HCT116 (cell line): ENCODE measurements around the gene PXN. TPM values are rescaled to one million over a fixed set of nuclear protein-coding genes. Genes with fewer than 3 reads are reported as not detected.

Source experiments
- ATAC-seq: fragments of 200-7000 bp; cut with Tn5 transposase; 2 replicates; pipeline ENCODE4 v1.9.1; 2020; ENCODE audit warnings: mild to moderate bottlenecking, moderate library complexity
- BruUV-seq: library from RNA; stranded (reverse); fragments of 400-500 nt; replicated peaks from 2 replicates; lab custom pipeline; 2021; lab: Mats Ljungman, UMichigan
- CTCF ChIA-PET: fragments of 300-600 bp; sonication (Branson Sonifier 250); formaldehyde crosslinking; loops from one replicate; lab custom pipeline; 2021; ENCODE audit warnings: antibody characterized with exemption; lab: Charles Lee
- POLR2A ChIA-PET: fragments of 300-600, 350-600 bp; sonication (Branson Sonifier 250); formaldehyde crosslinking; loops from one replicate; lab custom pipeline; 2021; ENCODE audit warnings: antibody characterized with exemption; lab: Charles Lee
- RAD21 ChIA-PET, 2 experiments: fragments of 300-600 bp; sonication (Branson Sonifier 250); formaldehyde crosslinking; loops; one replicate each; lab custom pipeline; 2023; ENCODE audit warnings: low total read pairs in 2 of 2; ENCODE audit not compliant: uncharacterized antibody in 2 of 2, unreplicated experiment in 2 of 2, low non-redundant PET in 1 of 2; lab: Charles Lee
- DNase-seq: peaks from one replicate; pipeline ENCODE4 v3.0.0-alpha.2; 2010; ENCODE audit warnings: low read depth, low spot score
- H2AFZ ChIP-seq: fragments of 200-600 bp; shearing (Covaris generic), sonication (generic); 2 replicates; pipeline ENCODE4 v1.6.1; 2017; ENCODE audit warnings: low read depth, mixed run types, mixed read lengths, antibody characterized with exemption, low read length; ENCODE audit not compliant: poor library complexity, severe bottlenecking
- H3K27ac ChIP-seq: 2 replicates; pipeline ENCODE4 v1.5.1; 2012; ENCODE audit warnings: low read depth, low read length
- H3K27me3 ChIP-seq: fragments of 200-600 bp; sonication (generic); 2 replicates; pipeline ENCODE4 v1.6.1; 2016; ENCODE audit warnings: mixed run types, low read length, mixed read lengths; ENCODE audit not compliant: insufficient read depth
- H3K36me3 ChIP-seq, 2 experiments: fragments of 200-500 bp in 1 of 2; fragments of 200-600 bp in 1 of 2; sonication (Bioruptor generic) in 1 of 2; sonication (generic) in 1 of 2; 2 replicates each; pipeline versions ENCODE4 v1.5.1 to v1.6.1; 2014 to 2016; ENCODE audit warnings: low read length in 2 of 2, inconsistent platforms in 1 of 2, mixed read lengths in 1 of 2, mixed run types in 1 of 2; ENCODE audit not compliant: insufficient read depth in 2 of 2, control insufficient read depth in 1 of 2
- H3K4me1 ChIP-seq, 2 experiments: fragments of 200-600 bp in 1 of 2; sonication (generic) in 1 of 2; 2 replicates each; pipeline versions ENCODE4 v1.5.1 to v1.6.1; 2012 to 2017; ENCODE audit warnings: low read length in 2 of 2, inconsistent platforms in 1 of 2, mild to moderate bottlenecking in 1 of 2, mixed read lengths in 1 of 2, mixed run types in 1 of 2, moderate library complexity in 1 of 2; ENCODE audit not compliant: insufficient read depth in 2 of 2, control insufficient read depth in 1 of 2
- H3K4me2 ChIP-seq: fragments of 200-600 bp; sonication (generic); 2 replicates; pipeline ENCODE4 v1.6.1; 2017; ENCODE audit warnings: mixed run types, low read length, mixed read lengths
- H3K4me3 ChIP-seq, 2 experiments: fragments of 200-600 bp in 1 of 2; sonication (generic) in 1 of 2; replicated peaks in 1 of 2; 2 replicates each; pipeline ENCODE4 v1.5.1; 2011 to 2016; ENCODE audit warnings: low read length in 2 of 2, control low read depth in 1 of 2, low read depth in 1 of 2, mild to moderate bottlenecking in 1 of 2, mixed read lengths in 1 of 2, mixed run types in 1 of 2
- H3K79me2 ChIP-seq: fragments of 200-600 bp; sonication (generic); 2 replicates; pipeline ENCODE4 v1.6.1; 2017; ENCODE audit warnings: mild to moderate bottlenecking, mixed run types, low read length, moderate library complexity, mixed read lengths; ENCODE audit not compliant: insufficient read depth
- H3K9ac ChIP-seq: fragments of 200-600 bp; sonication (generic); 2 replicates; pipeline ENCODE4 v1.6.1; 2016; ENCODE audit warnings: low read length, mixed read lengths
- H3K9me2 ChIP-seq: fragments of 200-600 bp; sonication (generic), shearing (Covaris generic); 2 replicates; pipeline ENCODE4 v1.6.1; 2017; ENCODE audit warnings: mixed run types, mild to moderate bottlenecking, moderate library complexity; ENCODE audit not compliant: insufficient read depth
- H3K9me3 ChIP-seq, 2 experiments: fragments of 200-500 bp in 1 of 2; fragments of 200-600 bp in 1 of 2; sonication (Bioruptor generic) in 1 of 2; sonication (generic) in 1 of 2; 2 replicates each; pipeline ENCODE4 v1.6.1; 2014 to 2017; ENCODE audit warnings: low read length in 2 of 2, mixed read lengths in 2 of 2, inconsistent platforms in 1 of 2, low read depth in 1 of 2, mild to moderate bottlenecking in 1 of 2, mixed run types in 1 of 2, moderate library complexity in 1 of 2; ENCODE audit not compliant: control insufficient read depth in 1 of 2, insufficient read depth in 1 of 2
- H4K20me1 ChIP-seq: fragments of 200-600 bp; sonication (generic), shearing (Covaris generic); 2 replicates; pipeline ENCODE4 v1.6.1; 2017; ENCODE audit warnings: mixed run types, mild to moderate bottlenecking, moderate library complexity; ENCODE audit not compliant: insufficient read depth
- ATF3 ChIP-seq: IDR thresholded peaks from 2 replicates; pipeline ENCODE4 v1.6.1; 2012
- CBX3 ChIP-seq: IDR thresholded peaks from 2 replicates; pipeline ENCODE4 v1.6.1; 2012; ENCODE audit warnings: low read depth
- ELF1 ChIP-seq: IDR thresholded peaks from 2 replicates; pipeline ENCODE4 v1.6.1; 2012; ENCODE audit warnings: low read depth, borderline replicate concordance
- FOSL1 ChIP-seq: IDR thresholded peaks from 2 replicates; pipeline ENCODE4 v1.6.1; 2012; ENCODE audit warnings: low read depth
- MAX ChIP-seq: IDR thresholded peaks from 2 replicates; pipeline ENCODE4 v1.6.1; 2012
- REST ChIP-seq: IDR thresholded peaks from 2 replicates; pipeline ENCODE4 v1.6.1; 2012; ENCODE audit warnings: low read depth
- SRF ChIP-seq: IDR thresholded peaks from 2 replicates; pipeline ENCODE4 v1.6.1; 2012; ENCODE audit warnings: low read depth
- YY1 ChIP-seq: IDR thresholded peaks from 2 replicates; pipeline ENCODE4 v1.6.1; 2011; ENCODE audit warnings: low read length, low read depth, moderate library complexity, mild to moderate bottlenecking; ENCODE audit not compliant: insufficient replicate concordance; ENCODE audit errors: extremely low read depth
- ZBTB33 ChIP-seq: IDR thresholded peaks from 2 replicates; pipeline ENCODE4 v1.6.1; 2011; ENCODE audit warnings: mild to moderate bottlenecking, low read length, moderate library complexity; ENCODE audit not compliant: insufficient replicate concordance; ENCODE audit errors: extremely low read depth
- ZFX ChIP-seq: fragments of 450-650 bp; IDR thresholded peaks from 2 replicates; pipeline ENCODE4 v1.6.1; 2017
- intact Hi-C: fragments of 100-400 bp; cut with micrococcal nuclease; formaldehyde crosslinking; loops from 2 replicates; pipeline ENCODE4 v1.10.0; 2022
- total RNA-seq: library from RNA; stranded (reverse); gene quantifications from one replicate; pipeline ENCODE4 v1.2.1, GENCODE V29; 2021; ENCODE audit not compliant: unreplicated experiment

PXN gene
- total RNA-seq, 1 experiment from 2014 or later, result 211 TPM

GRCh38 chr12:120266180-120266870, 795 bp upstream of the PXN start (continued):
- TF ChIP-seq REST (no peak), ZFX (no peak), CBX3 (no peak), FOSL1 (no peak), MAX (no peak), ELF1 (no peak), YY1 (no peak), ATF3 (no peak)

GRCh38 chr12:120264904-120265472, 542 bp downstream of the PXN start:
- no peaks in the 10 kb centered on the region for H3K9me2 ChIP-seq
- peak overlapping the region; percentile 66 to 85 for H3K4me3 ChIP-seq
- H3K4me1 ChIP-seq, result peaks cover 41 to 60% of the 10 kb centered on the region in 2 experiments
- BruUV-seq, result no TSS peak
- H3K79me2 ChIP-seq, result peaks cover 54% of the 10 kb centered on the region
- peaks cover 0 to 7% of the 10 kb centered on the region in 2 experiments; a peak in 1 of 4 replicates for H3K36me3 ChIP-seq
- peak overlapping the region; percentile 89 for H3K9ac ChIP-seq
- no peaks in the 10 kb centered on the region for H3K27me3 ChIP-seq
- DNase-seq (no peak), ATAC-seq (no peak)
- H3K4me2 ChIP-seq, result peak overlapping the region; percentile 85
- H2AFZ ChIP-seq, result no peak overlapping the region
- POLR2A ChIA-PET, result interaction anchor here (0.8 to 8.6 kb wide), 6 partner anchors 8 to 69 kb away, joined by 3 to 123 read pairs (median 24); partner anchors contain the start of genes RNU4-1, RNU4-2 and RPLP0
- H4K20me1 ChIP-seq, result no peaks in the 10 kb centered on the region
- RAD21 ChIA-PET, result interaction anchor here (0.6 to 6.5 kb wide), 9 partner anchors 26 to 64 kb away, joined by 3 to 62 read pairs (median 6); partner anchors contain the start of genes RNU4-2 (in 1 of the 2) and RPLP0 (in 1 of the 2)
- CTCF ChIA-PET, result interaction anchor here (0.6 to 8.7 kb wide), 16 partner anchors 8 to 253 kb away, joined by 3 to 181 read pairs (median 6); partner anchors contain the start of genes RAB35, RNU4-2 and RPLP0
- no peaks in the 10 kb centered on the region for H3K9me3 ChIP-seq
- peak overlapping the region; percentile 93 for H3K27ac ChIP-seq
- intact Hi-C loops, result loop anchor here (1.0 kb wide), 1 partner anchor 37 kb away; no protein-coding TSS in a partner anchor
- TF ChIP-seq ELF1 (no peak), SRF (no peak), REST (no peak), ZBTB33 (no peak), YY1 (no peak)
